GM18505 (cell line): ENCODE measurements around the gene HPSE2.

Experiments
- ATAC-seq: cut with Tn5 transposase; IDR thresholded peaks from one replicate; pipeline ENCODE4 v1.9.1; 2021; ENCODE audit not compliant: unreplicated experiment
- POLR2A ChIP-seq: IDR thresholded peaks from 4 replicates; pipeline ENCODE4 v1.6.1; 2011; ENCODE audit warnings: borderline replicate concordance; ENCODE audit not compliant: insufficient read depth, insufficient read length; ENCODE audit errors: extremely low read depth

HPSE2 gene

DNA sequence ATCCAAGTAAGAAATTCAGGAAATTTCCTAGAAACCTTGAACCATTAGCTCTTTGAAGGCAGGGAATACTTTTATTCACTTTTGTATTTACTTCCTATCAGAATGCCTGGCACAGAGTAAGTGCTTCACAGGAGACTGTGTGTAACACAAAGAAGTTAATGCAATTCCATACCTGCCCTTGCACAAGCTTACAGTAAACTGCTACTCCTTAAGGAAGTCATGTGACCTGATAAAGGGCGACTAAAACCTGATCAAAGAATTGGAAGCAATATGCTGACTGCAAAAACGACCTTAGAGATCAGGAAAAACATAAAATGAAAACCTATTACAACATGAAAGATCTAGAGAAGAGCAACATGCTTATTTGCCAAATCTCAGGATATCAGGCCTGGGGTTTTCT, 610.7 kb downstream of the HPSE2 start:
- no peak for TF ChIP-seq POLR2A
- ATAC-seq, result no peak

DNA sequence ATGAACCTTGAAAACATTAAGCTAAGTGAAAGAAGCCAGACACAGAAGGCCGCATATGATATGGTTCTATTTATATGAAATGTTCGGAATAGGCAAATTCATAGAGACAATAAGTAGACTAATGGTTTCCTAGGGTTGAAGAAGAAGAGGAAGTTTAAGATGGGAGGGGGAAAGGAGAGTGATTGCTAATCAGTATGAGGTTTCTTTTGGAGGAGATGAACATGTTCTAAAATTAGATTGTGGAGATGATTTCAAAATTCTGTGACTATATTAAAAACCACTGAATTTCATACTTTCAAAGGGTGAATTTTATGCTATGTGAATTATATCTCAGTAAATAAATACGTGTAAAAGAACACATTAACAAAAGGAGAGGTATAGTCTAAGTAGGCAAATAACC, 612.5 kb downstream of the HPSE2 start:
- TF ChIP-seq POLR2A, result no peak
- ATAC-seq, result no peak

GRCh38 chr10:98621630-98622029, 614.0 kb downstream of the HPSE2 start:
- TF ChIP-seq POLR2A, result no peak
- no peak for ATAC-seq

DNA sequence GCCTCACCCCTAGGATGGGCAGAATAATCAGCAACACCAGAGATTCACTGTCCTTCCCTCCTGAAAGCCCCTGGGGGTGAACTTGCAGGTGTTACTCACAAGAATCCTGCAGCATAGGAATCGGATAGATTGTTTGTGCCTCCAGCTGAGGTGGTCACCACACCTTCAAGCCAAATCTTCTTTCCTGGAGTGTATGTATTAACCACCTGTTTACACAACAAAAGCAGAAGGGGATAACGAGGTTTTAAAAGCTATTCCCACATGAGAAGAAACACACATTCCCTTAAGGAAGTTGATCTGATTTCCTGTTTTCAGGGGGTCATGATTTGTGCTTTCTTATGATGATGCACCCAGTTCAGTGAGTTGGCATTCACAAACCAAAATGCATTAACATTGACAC, 615.1 kb downstream of the HPSE2 start:
- TF ChIP-seq POLR2A, result no peak
- no peak for ATAC-seq

DNA sequence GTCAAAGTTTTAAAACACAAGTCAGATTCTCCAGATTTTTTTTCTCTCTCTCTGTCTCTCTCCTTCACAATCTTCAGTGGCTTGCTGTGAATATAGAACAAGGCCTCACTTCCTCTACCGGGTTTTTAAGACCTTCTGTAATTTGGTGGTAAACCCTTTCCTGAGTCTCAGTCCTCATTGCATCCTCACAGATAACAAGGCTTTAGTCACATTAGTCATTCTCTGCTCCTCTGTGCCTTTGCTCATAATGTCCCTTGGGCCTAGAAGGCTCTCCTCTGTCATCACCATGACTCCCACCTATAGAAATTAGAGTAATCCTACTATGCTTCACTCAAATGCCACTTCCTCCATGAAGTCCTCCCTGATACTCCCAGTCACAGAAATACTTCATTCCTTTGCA, 616.2 kb downstream of the HPSE2 start:
- no peak for ATAC-seq
- no peak for TF ChIP-seq POLR2A

DNA sequence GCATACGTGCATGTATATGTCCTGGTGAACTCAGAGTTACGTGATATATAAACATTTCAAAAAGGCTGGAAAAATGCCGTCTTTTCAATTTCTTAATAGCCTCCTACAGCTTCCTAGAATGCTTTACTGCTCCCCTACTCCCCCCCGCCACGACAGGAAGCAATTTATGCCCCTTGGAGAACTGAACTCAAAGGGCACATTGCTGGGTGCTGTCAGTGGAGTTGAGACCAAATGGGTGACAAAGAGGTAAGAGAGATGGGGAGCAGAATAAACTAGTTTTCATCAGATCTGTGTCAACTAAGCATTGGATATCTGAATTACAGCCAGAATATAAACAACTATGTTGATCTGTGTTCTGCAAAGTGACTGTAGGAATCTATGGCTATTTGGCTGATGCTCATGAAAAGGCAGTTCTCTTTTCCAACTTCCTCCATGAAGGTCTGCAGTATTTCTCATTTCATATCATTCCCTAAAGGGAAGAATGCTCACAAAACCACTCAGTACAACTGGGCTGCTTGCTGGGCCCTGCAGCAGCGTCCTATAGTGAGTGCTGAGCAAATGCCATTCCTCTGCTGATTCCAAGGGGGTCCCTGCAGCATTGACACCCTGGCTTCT, 617.6 kb downstream of the HPSE2 start:
- no peak for TF ChIP-seq POLR2A
- no peak for ATAC-seq

- ATAC-seq, result no peak
- TF ChIP-seq POLR2A, result no peak
Measured at GRCh38 chr10:98613446-98613845, 622.2 kb downstream of the HPSE2 start.

DNA sequence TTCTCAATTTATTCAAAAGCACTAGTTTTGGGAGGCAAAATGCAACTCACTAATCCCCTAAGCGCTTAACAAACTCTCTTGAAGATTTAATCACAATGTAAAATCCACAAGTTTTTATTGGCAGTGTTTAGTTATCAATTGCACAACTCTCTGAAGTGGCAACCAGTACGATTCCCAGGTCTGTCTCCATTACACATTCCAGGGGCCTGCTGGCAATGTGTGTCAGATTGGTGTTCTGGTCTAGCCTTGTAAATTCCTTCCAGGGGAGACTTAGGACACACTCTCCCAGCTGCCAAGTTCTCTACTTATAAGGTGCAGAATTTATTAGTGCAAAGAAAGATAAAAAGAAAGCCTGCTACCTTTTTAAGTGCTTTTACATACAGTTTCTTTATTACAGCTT, 624.2 kb downstream of the HPSE2 start:
- no peak for TF ChIP-seq POLR2A
- no peak for ATAC-seq

DNA sequence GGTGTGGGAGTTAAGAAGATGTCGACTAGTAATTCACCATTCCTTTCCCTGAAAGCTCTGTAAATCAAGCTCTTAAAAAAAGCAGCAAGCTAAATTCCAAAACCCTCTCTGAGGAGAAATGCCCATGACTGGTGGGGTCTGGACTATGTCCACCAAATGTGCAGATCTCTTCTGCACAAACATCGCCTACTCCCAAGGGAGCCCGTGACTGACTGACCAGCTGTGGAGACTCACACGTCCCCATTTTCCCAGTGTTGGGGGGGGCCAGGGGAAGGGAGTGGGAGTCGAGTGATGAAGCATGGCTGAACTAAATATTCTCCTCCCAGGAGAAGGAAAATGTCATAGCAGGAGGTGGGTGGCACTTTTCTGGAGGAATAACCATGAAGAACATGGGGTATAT, 624.8 kb downstream of the HPSE2 start:
- ATAC-seq, result no peak
- TF ChIP-seq POLR2A, result no peak

- no peak for ATAC-seq
- TF ChIP-seq POLR2A, result no peak
Measured at GRCh38 chr10:98610301-98610700, 625.4 kb downstream of the HPSE2 start.

DNA sequence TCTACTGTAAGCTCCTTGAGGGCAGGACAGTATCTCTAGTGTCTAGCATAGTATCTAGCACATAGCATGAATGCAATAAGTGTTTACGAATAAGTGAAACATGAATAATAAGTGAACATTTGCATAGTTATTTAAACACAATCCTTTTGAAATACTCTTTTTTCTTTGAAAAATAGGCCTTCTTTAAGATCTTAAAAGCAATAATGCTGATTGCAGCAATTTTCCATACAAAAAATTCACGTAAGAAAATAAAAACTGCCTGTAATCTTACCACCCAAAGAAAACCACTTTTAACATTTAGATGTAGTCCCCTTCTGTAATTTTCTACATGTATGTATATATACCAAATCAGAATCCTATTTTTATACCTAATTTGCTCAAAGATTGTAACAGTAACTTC, 626.4 kb downstream of the HPSE2 start:
- no peak for TF ChIP-seq POLR2A
- ATAC-seq, result no peak

GRCh38 chr10:98608411-98608810, 627.2 kb downstream of the HPSE2 start:
- TF ChIP-seq POLR2A, result no peak
- no peak for ATAC-seq

- ATAC-seq, result no peak
- no peak for TF ChIP-seq POLR2A
Measured at GRCh38 chr10:98602224-98602623, 633.4 kb downstream of the HPSE2 start.

DNA sequence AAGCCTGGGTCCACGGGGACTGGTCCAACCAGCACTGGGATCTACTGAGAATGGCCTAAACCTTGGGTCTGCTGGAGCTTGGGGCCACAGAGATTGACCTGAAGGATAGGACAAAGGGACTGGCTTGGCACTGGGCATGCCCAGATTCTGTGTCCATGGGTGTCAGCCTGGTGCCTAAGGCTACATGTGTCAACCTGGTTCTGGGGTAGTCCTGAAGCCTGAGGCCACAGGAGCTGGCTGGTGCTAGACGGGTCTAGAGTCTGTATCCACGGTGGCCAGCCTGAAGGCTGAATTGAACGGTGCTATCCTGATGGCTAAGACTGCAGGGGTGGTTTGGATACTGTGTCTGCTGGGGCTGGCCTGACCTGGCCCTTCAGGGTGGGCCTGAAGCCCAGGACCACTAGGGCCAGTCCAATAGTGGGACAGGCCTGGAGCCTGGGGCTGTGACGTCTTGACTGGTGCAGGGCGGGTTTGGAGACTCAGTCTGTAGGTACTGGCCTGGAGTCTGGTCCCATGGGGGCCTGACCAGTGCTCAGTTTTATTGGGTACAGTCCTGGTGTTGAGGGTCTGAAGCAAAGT, 636.5 kb downstream of the HPSE2 start:
- ATAC-seq, result no peak
- TF ChIP-seq POLR2A, result no peak

DNA sequence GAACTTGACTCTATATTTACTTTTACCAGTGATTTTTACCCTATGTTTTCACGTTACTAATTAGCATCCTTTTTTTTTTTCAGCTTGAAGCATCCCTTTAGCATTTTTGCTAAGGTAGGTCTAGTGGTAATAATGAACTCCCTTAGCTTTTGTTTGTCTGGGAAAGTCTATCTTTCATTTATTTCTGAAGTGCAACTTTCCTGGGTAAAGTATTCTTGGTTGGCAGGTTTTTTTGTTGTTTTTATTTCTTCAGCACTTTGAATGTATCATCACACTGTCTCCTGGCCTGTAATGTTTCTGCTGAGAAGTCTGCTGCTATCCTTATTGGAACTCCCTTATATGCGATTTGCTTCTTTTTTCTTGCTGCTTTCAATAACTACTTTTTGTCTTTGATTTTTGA, 639.2 kb downstream of the HPSE2 start:
- no peak for TF ChIP-seq POLR2A
- no peak for ATAC-seq
